ENCODE measurements around the gene MAP1B.

MAP1B gene

DNA sequence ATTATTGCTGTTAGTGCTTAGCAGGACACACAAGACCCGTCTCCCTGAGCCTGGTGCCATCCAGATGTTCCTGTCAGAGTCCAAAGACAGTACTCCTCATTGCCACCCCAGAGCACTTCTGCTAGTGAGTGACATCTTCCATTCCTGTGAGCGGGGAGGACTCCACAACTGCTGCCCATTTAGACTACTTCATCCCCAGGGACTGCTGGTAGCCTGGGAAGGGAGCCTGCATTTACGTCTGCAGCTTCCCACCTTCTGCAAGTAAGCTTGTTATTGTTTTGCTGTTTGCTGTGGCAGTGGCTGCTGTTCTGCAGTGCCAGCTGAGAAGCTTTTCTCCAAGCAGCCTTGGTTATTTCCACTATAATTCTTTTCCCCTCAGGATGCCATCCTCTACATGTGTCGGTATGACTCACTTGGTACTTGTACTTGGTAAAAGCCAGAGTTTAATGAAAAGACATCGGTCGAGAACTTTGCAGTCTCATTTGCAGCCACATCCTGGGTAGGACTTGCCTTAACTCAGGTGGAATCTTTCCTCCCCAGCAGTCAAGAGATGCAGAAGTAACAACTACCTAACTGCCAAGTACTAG lies 10.6 kb upstream of the MAP1B start:
- DNase-seq (ENCODE audit: low read depth): no peak

DNA sequence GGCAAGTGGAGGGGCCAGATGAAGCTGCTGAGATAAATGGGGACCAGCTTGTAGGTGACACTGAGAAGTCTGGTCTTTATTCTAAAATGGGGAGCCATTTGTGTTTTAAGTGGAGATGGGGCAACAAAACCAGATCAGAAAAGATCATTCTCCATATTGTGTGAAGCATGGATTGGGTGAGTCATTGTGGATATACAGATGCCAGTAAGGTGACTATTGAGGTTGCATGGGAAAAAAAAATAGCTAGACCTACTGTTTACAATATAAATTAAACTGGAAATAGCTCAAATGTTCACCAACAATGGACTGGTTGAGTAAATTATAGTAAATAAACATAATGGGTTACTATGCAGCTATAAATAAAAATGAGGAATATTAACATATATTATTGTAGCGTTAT lies 5.4 kb upstream of the MAP1B start:
- DNase-seq (ENCODE audit: low read depth): no peak

DNA sequence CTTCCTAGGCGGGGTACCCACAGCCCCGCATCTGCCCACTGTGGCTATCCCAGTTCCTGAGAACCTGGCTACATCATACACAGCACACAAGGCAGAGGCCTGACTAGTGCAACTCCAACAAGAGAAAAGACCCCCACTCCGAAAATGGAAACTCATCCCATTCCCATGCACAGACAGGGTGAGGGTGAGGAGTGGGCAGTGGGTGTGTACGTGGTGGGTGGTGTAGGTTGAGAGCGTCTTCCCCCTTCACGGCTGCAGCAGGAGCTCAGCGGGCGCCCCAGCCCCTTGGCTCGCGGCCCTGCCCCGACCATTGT lies 501 bp upstream of the MAP1B start:
- no peak for DNase-seq (ENCODE audit: low read depth)

DNA sequence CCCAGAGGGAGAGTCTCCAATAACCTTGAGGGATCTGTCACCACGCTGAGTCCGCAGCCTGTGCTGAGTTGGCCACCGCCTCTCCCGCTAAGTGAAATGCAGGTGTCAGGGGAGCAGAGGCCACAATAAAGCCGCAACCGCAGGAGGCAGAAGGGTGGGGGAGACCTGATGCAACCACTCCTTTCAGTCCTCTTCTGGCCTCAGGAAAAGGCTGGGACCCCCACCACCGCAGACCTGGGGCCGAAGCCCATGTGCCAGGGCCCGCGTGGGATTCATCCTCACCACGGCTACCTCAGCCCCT lies 576 bp downstream of the MAP1B start:
- no peak for DNase-seq (ENCODE audit: low read depth)

DNA sequence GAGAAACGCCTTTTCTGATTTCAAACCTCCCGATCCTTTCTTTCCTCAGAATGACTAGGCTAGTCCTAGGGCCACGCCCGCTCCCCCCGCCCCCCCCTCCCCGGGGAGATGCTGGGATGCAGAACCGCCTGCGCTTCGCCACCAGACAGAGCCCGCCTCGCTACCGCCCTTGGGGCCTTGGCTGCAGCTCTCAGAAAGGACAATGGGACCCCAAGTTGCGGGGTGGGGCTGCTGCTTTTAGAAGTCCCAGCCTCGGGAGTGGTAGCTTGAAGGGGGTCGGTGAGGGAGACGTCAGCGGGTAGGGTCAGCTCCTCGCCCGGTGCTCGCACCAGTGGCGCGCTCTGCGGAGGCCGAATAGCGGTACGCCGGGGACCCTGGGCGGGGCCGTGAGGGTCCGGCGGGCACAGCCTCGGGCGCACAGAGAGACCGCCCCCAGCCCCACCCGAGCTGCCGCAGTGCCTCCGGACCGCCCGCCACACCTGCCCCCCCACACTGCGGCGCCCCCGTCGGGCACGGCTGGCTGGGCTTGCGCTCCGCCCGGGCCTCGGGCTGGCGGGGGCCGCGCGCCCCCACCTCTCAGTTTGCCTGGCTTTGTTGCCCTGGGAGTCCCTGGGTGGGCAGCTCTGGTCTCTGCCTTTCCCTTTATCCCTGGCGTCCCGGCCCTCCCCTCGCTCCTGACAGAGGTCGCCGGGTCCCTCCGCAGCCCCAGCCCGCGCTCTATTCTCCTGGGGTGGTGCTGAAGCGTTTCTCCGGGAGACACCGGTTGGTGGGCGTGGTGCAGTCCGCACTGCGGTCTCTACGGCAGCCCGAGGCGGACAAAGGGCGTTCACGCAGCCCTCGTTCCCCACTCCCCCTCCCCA lies 1.2 kb downstream of the MAP1B start:
- DNase-seq (ENCODE audit: low read depth): peak; percentile 23

DNA sequence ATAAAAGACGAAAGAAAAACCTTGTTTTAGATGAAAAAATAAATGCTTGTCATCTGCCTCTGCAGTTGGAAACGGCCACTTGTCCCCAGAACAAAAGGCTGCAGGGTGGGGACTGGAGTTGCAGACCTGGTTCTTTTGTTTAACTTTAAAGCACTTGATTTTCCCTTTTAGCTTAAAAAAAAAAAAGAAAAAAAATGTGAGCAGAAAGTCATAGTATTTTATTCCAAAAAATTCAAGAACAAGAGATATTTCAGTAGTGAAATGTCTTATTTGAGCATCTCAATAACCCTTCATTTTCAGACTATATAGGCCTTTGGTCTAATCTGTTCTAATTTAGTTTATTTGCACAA lies 1.8 kb downstream of the MAP1B start:
- no peak for DNase-seq (ENCODE audit: low read depth)

DNA sequence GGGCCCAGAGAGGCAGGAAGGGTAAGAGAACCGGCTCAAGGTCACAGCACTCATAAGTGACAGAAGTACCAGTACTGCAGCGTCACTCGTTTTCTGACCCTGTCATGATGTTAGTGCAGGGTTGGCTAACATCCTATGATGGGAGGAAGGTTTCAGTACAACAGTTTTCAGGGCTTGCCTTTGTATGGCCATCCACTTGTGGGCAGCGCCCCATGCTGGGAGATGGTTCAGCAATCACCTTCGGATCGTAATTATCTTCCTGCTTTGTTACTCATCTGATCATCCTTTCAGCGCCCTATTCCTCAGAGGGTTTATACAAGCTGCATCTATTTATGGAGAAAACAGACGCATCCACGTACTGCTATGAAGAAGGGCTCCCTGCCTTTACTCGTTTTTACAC lies 2.4 kb downstream of the MAP1B start:
- no peak for DNase-seq (ENCODE audit: low read depth)

DNA sequence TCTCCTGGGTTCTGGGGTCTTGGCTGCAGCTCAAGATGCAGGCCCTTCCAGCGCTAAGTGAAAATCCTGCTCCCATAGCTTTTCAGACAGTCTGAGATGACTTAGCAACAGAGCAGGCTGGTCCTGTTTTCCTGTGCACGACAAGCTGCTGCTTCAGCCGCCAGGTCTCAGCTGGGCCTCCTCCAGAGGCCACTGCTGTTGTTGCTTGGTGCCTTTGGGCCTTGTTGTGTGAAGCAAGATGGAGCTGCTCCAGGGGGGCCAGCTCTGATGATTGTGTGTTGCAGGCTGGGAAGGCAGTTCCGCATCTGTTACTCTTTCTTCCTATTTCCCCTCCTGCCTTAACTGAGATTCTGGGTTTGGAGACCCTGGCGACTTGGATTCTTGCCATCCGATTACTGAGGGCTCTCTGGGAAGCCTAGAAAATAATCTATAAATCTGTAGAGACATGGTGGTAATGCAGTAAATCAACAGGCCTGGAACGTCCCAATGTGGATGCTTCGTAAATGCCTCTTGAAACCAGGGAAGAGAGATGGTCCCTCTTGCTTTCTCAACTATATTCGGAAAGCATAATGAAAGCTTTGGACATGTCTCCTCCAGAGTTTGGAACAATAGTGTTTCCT lies 3.2 kb downstream of the MAP1B start:
- no peak for DNase-seq (ENCODE audit: low read depth)

DNA sequence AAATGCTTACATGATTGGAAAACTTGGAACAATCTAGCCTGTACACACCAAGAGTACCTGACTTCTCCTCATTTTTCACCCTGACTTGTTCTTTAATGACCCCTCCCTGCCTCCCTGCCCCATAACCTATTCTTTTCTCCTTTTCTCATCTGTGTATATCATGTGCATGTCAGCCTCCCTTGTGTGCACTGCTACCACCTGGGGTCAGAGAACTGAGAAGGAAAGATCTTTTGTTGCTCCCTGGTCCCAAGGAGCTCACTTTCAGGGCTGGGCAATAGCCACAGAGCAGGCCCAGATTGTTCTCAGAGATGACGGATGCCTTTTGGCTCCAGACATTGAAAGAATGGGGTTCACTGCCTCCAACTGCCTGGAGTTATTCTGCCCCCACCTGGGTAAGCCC lies 5.1 kb downstream of the MAP1B start:
- no peak for DNase-seq (ENCODE audit: low read depth)

DNA sequence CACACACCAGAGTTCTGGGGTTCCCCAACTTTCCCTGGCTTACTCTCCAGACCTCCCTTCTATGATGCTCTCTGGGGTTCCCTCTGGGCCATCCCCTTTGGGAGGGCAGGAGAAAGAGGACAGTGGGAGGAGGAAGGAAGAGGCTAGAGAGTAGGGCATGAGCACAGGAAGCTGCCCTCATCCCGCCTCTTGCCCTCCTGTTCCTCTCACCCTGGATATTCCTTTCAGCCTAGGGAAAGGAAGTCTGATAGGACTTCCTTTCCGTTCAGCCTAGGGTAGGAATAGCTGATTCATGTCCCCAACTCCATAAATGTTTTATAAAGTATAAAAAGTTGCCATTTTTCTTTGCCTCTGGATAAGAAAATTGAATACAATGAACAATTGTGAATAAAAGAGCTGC lies 7.4 kb downstream of the MAP1B start:
- DNase-seq (ENCODE audit: low read depth): no peak

DNA sequence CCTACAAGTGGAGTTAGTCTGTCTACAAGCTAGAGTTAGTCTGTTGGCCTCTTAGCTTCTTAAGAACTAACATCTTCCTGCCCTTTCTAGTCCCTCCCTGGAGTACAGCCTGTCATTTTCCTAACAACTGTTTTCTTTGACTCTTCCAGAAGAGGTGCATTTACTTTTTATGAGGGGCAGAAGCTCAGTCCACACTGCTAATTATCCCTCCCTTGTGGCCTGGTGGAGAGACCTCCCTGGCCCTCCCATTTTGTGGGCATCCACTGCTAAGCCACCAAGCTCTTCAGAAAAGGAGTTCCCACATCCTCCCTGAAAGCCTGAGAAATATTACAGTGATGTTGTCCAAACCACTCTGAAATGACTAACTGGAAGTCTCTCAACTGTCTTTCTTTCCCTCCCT lies 8.0 kb downstream of the MAP1B start:
- no peak for DNase-seq (ENCODE audit: low read depth)

DNA sequence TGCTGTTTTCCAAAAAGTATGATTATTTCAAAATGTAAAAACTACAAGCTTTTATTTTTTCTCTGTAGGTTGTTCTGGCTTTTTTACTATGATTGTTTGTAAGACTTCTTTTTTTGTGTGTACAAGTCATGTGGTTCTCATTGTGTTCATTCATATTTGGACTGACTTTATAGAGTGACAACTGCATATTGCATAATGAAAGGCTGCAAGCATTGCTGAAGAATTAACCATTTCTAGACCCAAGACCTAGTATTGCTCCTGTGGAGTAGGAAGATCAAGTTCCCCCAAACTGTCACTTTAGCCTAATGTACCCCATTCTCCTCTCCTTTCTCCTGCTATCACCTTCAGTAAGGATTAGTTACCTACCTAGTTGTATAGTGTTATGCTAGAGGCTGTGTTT lies 10.0 kb downstream of the MAP1B start:
- DNase-seq (ENCODE audit: low read depth): no peak

DNA sequence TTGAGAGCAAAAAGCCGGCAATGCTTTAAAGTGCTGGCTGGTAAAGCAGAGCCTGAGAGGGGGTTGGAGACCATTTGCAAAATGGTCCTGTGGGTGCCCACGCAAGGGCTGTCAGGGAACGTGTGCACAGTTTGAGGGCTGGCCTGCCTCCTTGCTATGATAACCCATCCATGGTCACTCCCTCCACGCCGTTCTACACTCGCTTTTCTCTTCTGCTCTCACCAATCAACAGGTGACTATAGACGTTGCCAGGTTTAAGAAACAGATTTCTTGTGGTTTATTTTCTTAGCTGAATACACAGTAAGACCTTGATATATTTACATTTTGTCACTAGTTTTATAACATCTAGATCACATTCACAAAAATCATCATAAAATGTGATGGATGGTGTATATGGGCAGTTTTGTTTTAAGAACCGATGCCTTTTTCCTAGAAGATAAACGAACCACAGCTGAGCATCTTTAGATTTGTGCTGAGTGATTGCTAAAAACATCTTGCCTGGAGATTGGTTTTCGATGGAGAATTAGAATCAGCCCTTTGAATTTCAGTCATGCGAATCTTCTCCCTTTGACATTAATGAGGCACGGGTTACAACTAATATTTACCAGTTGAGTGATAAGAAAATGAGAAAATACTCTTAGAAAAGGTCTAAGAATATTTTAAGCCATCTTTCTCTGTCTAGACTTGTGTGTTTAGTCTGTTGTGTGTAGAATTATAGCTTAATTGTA lies 13.9 kb downstream of the MAP1B start:
- no peak for DNase-seq (ENCODE audit: low read depth)

DNA sequence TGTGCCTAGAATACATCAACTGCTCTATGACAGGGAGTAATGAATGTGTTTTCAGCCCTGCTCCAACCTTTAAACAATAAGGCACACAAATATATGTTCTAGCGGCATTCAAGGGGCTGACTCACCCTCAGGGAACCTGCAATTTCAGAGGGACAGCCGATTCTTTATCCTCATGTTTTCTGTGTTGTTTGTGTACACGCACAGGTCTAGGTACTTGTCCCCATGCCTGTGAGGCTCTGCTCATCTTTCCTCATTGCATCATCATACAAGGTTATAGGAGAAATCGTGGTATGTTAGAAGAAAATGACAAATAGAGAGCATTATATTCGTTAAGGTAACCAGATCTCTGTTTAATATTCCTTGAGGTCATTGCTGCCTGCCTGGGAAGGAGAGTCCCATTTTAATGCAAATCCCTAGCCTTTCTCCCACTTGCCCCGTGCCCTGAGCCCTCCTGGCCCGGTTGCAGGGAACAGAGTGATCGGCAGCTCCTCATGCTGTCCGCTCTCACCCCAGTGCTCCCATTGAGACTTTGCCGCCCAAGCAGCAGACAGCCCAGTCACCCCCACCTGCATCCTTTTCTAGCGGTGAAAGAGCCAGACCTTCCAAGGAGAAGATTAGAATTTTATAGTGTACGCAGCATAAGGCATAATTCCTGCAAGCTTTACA lies 14.6 kb downstream of the MAP1B start:
- DNase-seq (ENCODE audit: low read depth): no peak

DNA sequence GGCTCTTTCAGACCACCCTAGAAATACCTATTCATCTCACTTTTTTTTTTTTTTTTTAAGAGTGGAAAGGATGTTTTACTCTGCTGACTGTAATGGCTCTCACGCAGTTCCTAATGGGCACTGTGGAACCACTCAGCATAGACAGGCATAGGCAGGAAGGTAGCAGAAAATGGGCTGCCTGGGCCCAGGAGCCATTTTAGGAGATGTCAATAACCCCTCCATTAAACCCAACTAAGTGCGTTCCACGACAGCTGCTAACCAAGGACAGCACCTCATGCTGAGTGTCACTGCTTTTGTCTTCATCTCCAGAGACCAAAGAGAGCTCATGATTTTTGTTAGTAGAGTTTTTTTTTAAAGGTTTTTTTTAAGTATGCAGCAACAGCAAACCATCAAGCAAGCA lies 15.3 kb downstream of the MAP1B start:
- no peak for DNase-seq (ENCODE audit: low read depth)

DNA sequence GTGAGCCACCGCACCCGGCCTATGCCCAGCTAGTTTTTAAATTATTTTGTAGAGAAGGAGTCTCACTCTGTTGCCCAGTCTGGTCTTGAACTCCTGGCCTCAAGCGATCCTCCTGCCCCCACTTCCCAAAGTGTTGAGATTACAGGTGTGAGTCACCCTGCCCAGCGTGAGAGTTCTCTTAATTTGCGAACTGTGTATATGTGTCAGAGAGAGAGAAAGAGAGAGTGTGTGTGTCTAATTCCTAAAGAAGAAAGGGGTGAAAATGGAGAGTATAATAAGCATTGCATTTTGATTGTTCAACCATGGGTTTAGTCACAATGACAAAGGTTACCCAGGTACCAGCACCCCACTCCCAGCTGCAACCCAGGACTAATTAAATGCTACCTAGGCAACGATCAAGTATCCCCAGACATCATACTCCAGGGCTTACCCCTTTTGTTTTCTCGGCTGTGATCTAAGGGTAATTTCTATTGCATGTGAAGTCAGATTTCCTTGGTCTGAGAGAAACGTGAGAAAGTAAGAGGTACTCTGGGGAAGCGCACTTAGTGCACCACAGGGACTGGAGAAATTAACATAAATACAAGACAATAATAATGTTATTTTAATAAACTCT lies 16.6 kb downstream of the MAP1B start:
- no peak for DNase-seq (ENCODE audit: low read depth)

DNA sequence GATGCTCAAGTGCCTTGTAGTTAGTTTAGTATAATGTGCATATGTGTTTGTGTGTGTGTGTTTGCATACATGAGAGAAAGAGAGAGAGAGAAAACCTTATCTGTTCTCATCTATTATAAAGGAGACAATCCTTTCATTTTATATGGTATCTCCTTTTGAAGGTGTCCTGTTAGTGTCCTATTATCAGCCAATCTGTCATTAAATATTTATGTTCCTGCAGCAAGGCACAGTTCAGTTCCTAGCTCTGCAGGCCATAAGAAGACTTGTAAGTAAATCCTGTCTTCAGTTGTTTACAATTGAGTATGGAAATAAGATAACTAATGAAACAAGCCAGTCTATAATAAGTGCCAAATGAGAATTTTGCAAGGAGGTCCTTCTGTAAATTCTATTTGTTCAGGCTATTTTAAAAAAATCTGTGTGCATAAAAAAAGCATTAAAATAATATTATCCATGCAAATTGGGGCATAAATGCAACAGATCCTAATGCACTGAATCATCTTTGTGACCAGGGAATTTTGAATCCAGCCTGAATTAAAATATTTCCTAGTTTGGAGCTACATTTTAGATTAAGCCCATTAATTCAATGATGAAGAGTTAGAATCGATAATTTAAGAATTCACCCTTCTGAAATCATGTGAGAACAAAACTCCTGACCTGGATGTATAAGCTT lies 18.1 kb downstream of the MAP1B start:
- no peak for DNase-seq (ENCODE audit: low read depth)

DNA sequence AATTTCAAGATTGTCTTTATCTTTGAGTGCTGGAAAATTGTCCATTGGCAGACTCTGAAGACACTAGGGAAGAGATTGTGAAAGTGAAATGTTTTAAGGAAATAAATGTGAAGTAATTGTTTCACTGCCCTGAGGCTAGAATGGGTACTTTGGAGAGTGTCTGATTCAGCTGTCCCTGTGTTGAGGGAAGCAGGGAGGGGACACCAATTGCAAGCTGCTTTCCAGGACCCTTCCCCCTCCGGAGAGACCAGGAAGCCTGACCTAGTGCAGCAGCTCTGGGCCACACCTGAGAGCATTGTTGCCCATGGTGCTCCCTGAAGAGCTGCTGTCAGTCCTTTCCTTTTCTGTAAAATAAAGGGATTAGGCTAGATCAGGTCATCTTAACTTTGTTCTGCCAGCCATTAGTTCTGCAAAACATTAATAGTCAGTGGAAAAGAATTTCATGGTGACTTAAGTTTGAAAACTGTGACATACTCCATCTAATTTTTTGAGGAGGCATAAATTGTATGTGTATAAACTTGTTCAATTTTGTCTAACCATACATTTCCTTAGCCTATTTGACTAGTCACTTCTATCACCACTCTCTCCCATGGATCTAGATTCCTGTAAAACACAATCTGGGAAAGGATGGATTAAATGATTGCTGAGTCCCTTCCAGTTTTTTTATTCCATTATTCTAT lies 18.8 kb downstream of the MAP1B start:
- DNase-seq (ENCODE audit: low read depth): no peak

DNA sequence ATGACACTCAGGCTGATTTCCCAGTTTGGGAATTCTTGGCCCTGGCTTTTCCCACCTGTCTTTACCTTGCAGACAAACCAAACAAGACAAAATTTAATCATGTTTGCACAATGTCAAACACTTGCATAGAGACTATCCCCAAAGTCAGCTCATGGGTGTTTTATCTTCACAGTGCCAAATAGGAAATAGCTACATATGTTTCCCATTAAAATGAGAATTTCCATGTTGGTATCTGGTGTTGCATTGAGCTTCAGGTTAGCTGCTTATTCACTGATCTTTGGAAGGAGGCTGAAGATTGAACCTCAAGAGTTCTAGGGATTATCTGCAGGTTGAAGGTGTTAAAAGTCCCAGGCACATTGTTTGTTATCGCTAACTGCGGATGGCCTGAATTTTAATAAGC lies 19.5 kb downstream of the MAP1B start:
- no peak for DNase-seq (ENCODE audit: low read depth)

DNA sequence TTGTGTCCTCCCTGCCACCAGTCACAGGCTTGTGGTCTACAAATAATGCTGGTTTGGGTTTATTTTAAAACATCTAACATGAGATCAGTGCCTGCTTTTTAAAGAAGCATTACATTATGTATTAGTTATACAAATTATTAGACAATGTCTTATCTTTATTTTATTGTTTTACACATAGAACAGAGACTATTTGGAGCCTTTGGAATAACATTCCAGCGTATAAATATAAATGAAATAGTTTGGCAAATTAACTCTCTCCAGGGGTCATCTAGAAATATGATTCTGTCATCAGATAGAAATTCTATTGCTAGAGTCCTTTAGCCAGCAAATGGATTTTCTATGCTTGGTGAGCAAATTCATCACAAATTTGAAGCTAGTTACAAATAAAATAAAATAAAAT lies 22.4 kb downstream of the MAP1B start:
- DNase-seq (ENCODE audit: low read depth): no peak

DNA sequence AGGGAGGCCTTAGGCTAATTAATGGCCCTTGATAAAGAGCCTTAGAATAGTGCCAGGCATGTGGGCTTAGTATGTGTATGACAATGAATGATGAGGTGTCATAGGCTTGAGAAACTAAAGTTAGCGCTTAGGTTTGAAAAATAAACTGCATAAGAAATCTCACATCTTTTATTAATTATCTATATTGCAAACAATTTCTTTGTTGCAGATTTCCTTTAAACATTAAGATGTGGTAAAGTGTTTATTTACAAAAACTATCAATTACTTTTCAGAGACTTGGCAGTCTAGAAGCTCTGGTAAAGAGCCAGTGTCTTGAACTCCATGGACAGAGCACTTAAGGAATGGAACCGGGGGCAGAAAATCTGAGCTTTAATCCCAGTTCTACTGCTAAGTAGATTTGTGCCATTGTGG lies 23.1 kb downstream of the MAP1B start:
- DNase-seq (ENCODE audit: low read depth): no peak

Data from non-pigmented ciliary epithelial cell (primary cell).